ENCODE results near the gene HOXB1.

DNA sequence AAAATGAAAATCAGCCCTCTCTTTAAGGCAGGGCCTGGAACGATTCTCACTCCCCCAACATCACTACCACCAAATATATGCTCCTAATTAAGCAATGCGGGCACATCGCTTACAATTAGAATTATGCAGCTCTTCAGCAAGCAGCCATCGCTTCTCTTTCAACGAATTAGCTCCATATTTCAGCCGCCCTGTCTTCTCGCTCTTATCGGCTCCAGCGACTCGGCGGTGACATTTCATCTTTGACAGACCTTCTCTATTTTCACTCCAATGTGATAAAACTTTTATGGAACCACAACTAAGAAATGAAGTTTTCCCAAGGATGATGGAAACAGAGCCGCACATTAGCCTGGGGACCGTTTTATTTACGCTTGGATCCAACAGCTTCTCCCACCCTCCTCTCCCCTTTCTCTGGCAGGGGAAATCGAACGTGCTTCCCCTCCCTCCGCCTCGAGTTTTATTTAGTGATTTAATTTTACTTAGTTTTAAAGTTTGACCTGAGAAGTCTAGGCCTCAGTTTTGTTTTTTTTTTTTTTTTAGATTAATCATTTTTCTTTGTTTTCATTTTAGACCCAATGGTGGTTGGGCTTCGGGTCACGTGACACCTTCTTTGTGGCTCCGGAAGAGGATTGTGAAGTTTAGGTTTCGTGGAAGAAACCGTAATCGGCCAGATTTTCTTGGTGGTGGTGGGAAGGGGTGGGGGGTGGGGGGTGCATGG is 17.2 kb upstream of the HOXB1 start:
- TF ChIP-seq IRF3 (IDR thresholded peaks at IDR 0.05; ENCODE audit: low read depth, low read length) (no peak), POLR2AphosphoS5 (IDR thresholded peaks at IDR 0.05; ENCODE audit: low read depth, low read length) (no peak), EP300 (IDR thresholded peaks at IDR 0.05; ENCODE audit: borderline replicate concordance in 1 of 2, low read depth in 1 of 2, low read length in 1 of 2) (no peak), ZBTB33 (IDR thresholded peaks at IDR 0.05; ENCODE audit: borderline replicate concordance, low read depth) (no peak), SMC3 (IDR thresholded peaks at IDR 0.05; ENCODE audit: low read depth, low read length) (no peak), JUND (IDR thresholded peaks at IDR 0.05) (no peak), NFIC (IDR thresholded peaks at IDR 0.05; ENCODE audit: borderline replicate concordance) (no peak), GATA2 (CRISPR knock-in tag; IDR thresholded peaks at IDR 0.05) (no peak), GABPA (IDR thresholded peaks at IDR 0.05; ENCODE audit: low read depth) (no peak), NRF1 (IDR thresholded peaks at IDR 0.05; ENCODE audit: low read depth, low read length) (no peak), SIN3A (IDR thresholded peaks at IDR 0.05; ENCODE audit: borderline replicate concordance, low read depth, low read length) (no peak)
- TF ChIP-seq, protein P1, sequence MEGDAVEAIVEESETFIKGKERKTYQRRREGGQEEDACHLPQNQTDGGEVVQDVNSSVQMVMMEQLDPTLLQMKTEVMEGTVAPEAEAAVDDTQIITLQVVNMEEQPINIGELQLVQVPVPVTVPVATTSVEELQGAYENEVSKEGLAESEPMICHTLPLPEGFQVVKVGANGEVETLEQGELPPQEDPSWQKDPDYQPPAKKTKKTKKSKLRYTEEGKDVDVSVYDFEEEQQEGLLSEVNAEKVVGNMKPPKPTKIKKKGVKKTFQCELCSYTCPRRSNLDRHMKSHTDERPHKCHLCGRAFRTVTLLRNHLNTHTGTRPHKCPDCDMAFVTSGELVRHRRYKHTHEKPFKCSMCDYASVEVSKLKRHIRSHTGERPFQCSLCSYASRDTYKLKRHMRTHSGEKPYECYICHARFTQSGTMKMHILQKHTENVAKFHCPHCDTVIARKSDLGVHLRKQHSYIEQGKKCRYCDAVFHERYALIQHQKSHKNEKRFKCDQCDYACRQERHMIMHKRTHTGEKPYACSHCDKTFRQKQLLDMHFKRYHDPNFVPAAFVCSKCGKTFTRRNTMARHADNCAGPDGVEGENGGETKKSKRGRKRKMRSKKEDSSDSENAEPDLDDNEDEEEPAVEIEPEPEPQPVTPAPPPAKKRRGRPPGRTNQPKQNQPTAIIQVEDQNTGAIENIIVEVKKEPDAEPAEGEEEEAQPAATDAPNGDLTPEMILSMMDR (IDR thresholded peaks at IDR 0.05): no peak

All from SK-N-SH (cell line).